Naive thymus-derived CD8-positive, alpha-beta T cell (primary cell): ENCODE data around the gene TEPSIN. TPM values are rescaled to one million over a fixed set of nuclear protein-coding genes. Genes with fewer than 3 reads are reported as not detected.

Source experiments
- polyA plus RNA-seq, 3 donors: library from polyadenylated mRNA; unstranded; fragments of 300-500 nt; fragmentation: Illumina TruSeq; gene quantifications; one replicate each; pipeline ENCODE4 v1.2.3, GENCODE V29; 2021
- total RNA-seq, 8 experiments: library from RNA in 2 of 8; stranded (reverse) in 2 of 8; gene quantifications; one replicate each; pipeline ENCODE4 v1.2.3 and lab custom pipeline; 2021 to 2026

The TEPSIN gene
- total and polyA plus RNA-seq, 5 experiments from 2014 or later, result 2.7 to 136 (median 2.8) TPM

Other genes with a start within 250 kb of the TEPSIN start
- 10 to 100 TPM; 40.1 to 47.6 TPM for gene CHMP6, start 247.2 kb downstream of the TEPSIN start, total RNA-seq
- gene CHMP6, start 247.2 kb downstream of the TEPSIN start, polyA plus RNA-seq, result 10 to 100 TPM; 41.3 to 43.2 (median 41.6) TPM
- gene BAIAP2, start 203.9 kb downstream of the TEPSIN start, total RNA-seq, result 10 to 100 TPM in 1 of 2 experiments, 1 to 10 TPM in 1; 7.4 to 11.7 TPM
- gene BAIAP2, start 203.9 kb downstream of the TEPSIN start, polyA plus RNA-seq, result 1 to 10 TPM; 2.2 to 6.9 (median 2.6) TPM
- gene PVALEF, start 73.5 kb downstream of the TEPSIN start, total RNA-seq, result not detected
- not detected for gene PVALEF, start 73.5 kb downstream of the TEPSIN start, polyA plus RNA-seq
- under 1 TPM in 1 of 2 experiments, not detected in 1; 0.42 TPM for gene AATK, start 72.8 kb downstream of the TEPSIN start, total RNA-seq
- gene AATK, start 72.8 kb downstream of the TEPSIN start, polyA plus RNA-seq, result not detected
- 10 to 100 TPM; 10.3 to 12.0 TPM for gene CEP131, start 16.1 kb downstream of the TEPSIN start, total RNA-seq
- gene CEP131, start 16.1 kb downstream of the TEPSIN start, polyA plus RNA-seq, result 1 to 10 TPM; 1.1 to 4.4 (median 4.2) TPM
- 10 to 100 TPM; 50.8 to 53.3 TPM for gene NDUFAF8, start 263 bp upstream of the TEPSIN start, total RNA-seq
- 100 to 1,000 TPM in 2 of 3 donors, 10 to 100 TPM in 1; 85.2 to 135 (median 107) TPM for gene NDUFAF8, start 263 bp upstream of the TEPSIN start, polyA plus RNA-seq
- 10 to 100 TPM; 59.3 to 60.9 TPM for gene SLC38A10, start 56.3 kb upstream of the TEPSIN start, total RNA-seq
- 10 to 100 TPM; 32.6 to 53.8 (median 39.7) TPM for gene SLC38A10, start 56.3 kb upstream of the TEPSIN start, polyA plus RNA-seq
- not detected for gene BAHCC1, start 156.4 kb upstream of the TEPSIN start, total RNA-seq
- gene BAHCC1, start 156.4 kb upstream of the TEPSIN start, polyA plus RNA-seq, result not detected